Keratinocyte (primary cell): Measurements from ENCODE around the gene MTSS2. TPM values are rescaled to one million over a fixed set of nuclear protein-coding genes. Genes with fewer than 3 reads are reported as not detected.

Source experiments
- DNase-seq: peaks from one replicate; pipeline ENCODE4 v3.0.0-alpha.2; 2011; ENCODE audit warnings: low read depth, missing footprints, low spot score
- FAIRE-seq: peaks from 2 replicates; lab custom pipeline; 2011; peaks lifted over from hg19 to GRCh38; lab: Jason Lieb, UNC
- H2AFZ ChIP-seq: 2 replicates; pipeline ENCODE4 v1.6.0; 2012; ENCODE audit warnings: low read length, control low read depth, inconsistent platforms; ENCODE audit not compliant: control insufficient read depth
- H3K27ac ChIP-seq: 2 replicates; pipeline ENCODE4 v1.5.1; 2011; ENCODE audit warnings: low read length; ENCODE audit not compliant: control insufficient read depth, insufficient read depth
- H3K27me3 ChIP-seq: 3 replicates; pipeline ENCODE4 v1.6.0; 2011; ENCODE audit warnings: low read length; ENCODE audit not compliant: control insufficient read depth, insufficient read depth; ENCODE audit errors: extremely low read depth
- H3K36me3 ChIP-seq, 2 experiments: 2 replicates in 1 of 2; 3 replicates in 1 of 2; pipeline ENCODE4 v1.5.1; 2011; ENCODE audit warnings: low read length in 2 of 2, mild to moderate bottlenecking in 1 of 2; ENCODE audit not compliant: control insufficient read depth in 2 of 2, insufficient read depth in 2 of 2; ENCODE audit errors: extremely low read depth in 1 of 2
- H3K4me1 ChIP-seq: 3 replicates; pipeline ENCODE4 v1.5.1; 2011; ENCODE audit warnings: low read length; ENCODE audit not compliant: control insufficient read depth, insufficient read depth; ENCODE audit errors: extremely low read depth
- H3K4me2 ChIP-seq: 3 replicates; pipeline ENCODE4 v1.6.0; 2011; ENCODE audit warnings: low read depth, low read length; ENCODE audit not compliant: control insufficient read depth, insufficient read depth; ENCODE audit errors: extremely low read depth
- H3K4me3 ChIP-seq, 3 experiments: fragments of 200-600 bp in 1 of 3; sonication (generic) in 1 of 3; 2 replicates in 2 of 3; 3 replicates in 1 of 3; pipeline ENCODE4 v1.5.1; 2011 to 2016; ENCODE audit warnings: low read length in 3 of 3, mild to moderate bottlenecking in 3 of 3, control low read depth in 2 of 3, inconsistent platforms in 1 of 3, low read depth in 1 of 3, mixed read lengths in 1 of 3, mixed run types in 1 of 3, moderate library complexity in 1 of 3; ENCODE audit not compliant: control insufficient read depth in 2 of 3, insufficient read depth in 2 of 3; ENCODE audit errors: extremely low read depth in 1 of 3
- H3K79me2 ChIP-seq: 2 replicates; pipeline ENCODE4 v1.6.0; 2012; ENCODE audit warnings: low read length; ENCODE audit not compliant: control insufficient read depth, insufficient read depth
- H3K9ac ChIP-seq: 3 replicates; pipeline ENCODE4 v1.6.0; 2011; ENCODE audit warnings: low read length; ENCODE audit not compliant: control insufficient read depth, insufficient read depth; ENCODE audit errors: extremely low read depth
- H3K9me1 ChIP-seq: 3 replicates; pipeline ENCODE4 v1.6.0; 2011; ENCODE audit warnings: low read length; ENCODE audit not compliant: control insufficient read depth, insufficient read depth; ENCODE audit errors: extremely low read depth
- H3K9me3 ChIP-seq: 2 replicates; pipeline ENCODE4 v1.5.1; 2012; ENCODE audit warnings: low read depth, low read length; ENCODE audit not compliant: control insufficient read depth
- H4K20me1 ChIP-seq: 3 replicates; pipeline ENCODE4 v1.6.0; 2011; ENCODE audit warnings: low read length; ENCODE audit not compliant: control insufficient read depth, insufficient read depth; ENCODE audit errors: extremely low read depth
- CTCF ChIP-seq, 3 experiments: IDR thresholded peaks in 1 of 3; conservative IDR thresholded peaks in 1 of 3; optimal IDR thresholded peaks in 1 of 3; 2 replicates in 2 of 3; 3 replicates in 1 of 3; pipeline versions ENCODE3 to v1.5.1; 2011; ENCODE audit warnings: low read length in 3 of 3, mild to moderate bottlenecking in 3 of 3, moderate library complexity in 2 of 3, control low read depth in 1 of 3, inconsistent platforms in 1 of 3; ENCODE audit not compliant: insufficient read depth in 2 of 3; ENCODE audit errors: extremely low read depth in 1 of 3
- EZH2 ChIP-seq: IDR thresholded peaks from one replicate; pipeline ENCODE4 v1.6.1; 2012; ENCODE audit warnings: inconsistent platforms, mild to moderate bottlenecking, low read length, moderate library complexity
- dilution Hi-C: fragments of 300-500 bp; cut with MboI; formaldehyde crosslinking; loops from one replicate; pipeline ENCODE4 v1.7.0; 2020; ENCODE audit warnings: low sequenced_read_pairs; ENCODE audit not compliant: extremely low pct_ligation_motif_present
- polyA plus RNA-seq, 5 experiments: library from polyadenylated mRNA; depleted of rRNA in 3 of 5; stranded (reverse) in 3 of 5; stranded (forward) in 1 of 5; unstranded in 1 of 5; fragments of >200 nt; gene quantifications; 1 replicate in 1 of 5; 2 replicates in 3 of 5; 3 replicates in 1 of 5; pipeline versions ENCODE4 v1.2.1 to v1.2.3, GENCODE V29; 2011 to 2012; ENCODE audit warnings: missing spikeins in 2 of 5, low read depth in 1 of 5, low replicate concordance in 1 of 5

MTSS2 gene
- polyA plus RNA-seq, 1 donor (not counting 4 experiments of a cell fraction or from before 2014, with no cell fraction given): 13.3 TPM

GRCh38 chr16:70653406-70653805, 32.4 kb downstream of the MTSS2 start:
- no peak for TF ChIP-seq CTCF (optimal IDR thresholded peaks at IDR 0.05 in 1 of 3, IDR thresholded peaks at IDR 0.05 in 1 of 3, conservative IDR thresholded peaks at IDR 0.05 in 1 of 3; ENCODE audit: extremely low read depth in 1 of 3, insufficient read depth in 2 of 3, low read length in 3 of 3)
- no peak for TF ChIP-seq EZH2
- DNase-seq: no peak
- H4K20me1 ChIP-seq: peaks cover 3% of the 10 kb centered on the region
- peak overlapping the region; percentile 89 for H3K4me2 ChIP-seq
- no peaks in the 10 kb centered on the region for H3K36me3 ChIP-seq
- H2AFZ ChIP-seq: no peak overlapping the region
- H3K27me3 ChIP-seq: no peaks in the 10 kb centered on the region
- no peak overlapping the region for H3K9ac ChIP-seq
- H3K27ac ChIP-seq: no peak overlapping the region
- H3K9me3 ChIP-seq: no peaks in the 10 kb centered on the region
- peaks cover 5% of the 10 kb centered on the region for H3K4me1 ChIP-seq
- dilution Hi-C loops: no loop called here
- no peak overlapping the region for H3K4me3 ChIP-seq
- no peaks in the 10 kb centered on the region for H3K79me2 ChIP-seq
- no peak for FAIRE-seq
- no peaks in the 10 kb centered on the region for H3K9me1 ChIP-seq

GRCh38 chr16:70652322-70652721, 33.5 kb downstream of the MTSS2 start:
- Histone ChIP-seq H3K4me1 (peaks cover 5% of the 10 kb centered on the region), H3K27ac (no peak overlapping the region), H4K20me1 (peaks cover 3% of the 10 kb centered on the region), H3K36me3 (no peaks in the 10 kb centered on the region), H3K79me2 (no peaks in the 10 kb centered on the region), H3K9me3 (no peaks in the 10 kb centered on the region), H3K9ac (no peak overlapping the region), H2AFZ (no peak overlapping the region), H3K27me3 (no peaks in the 10 kb centered on the region), H3K9me1 (no peaks in the 10 kb centered on the region), H3K4me2 (no peak overlapping the region), H3K4me3 (no peak overlapping the region)
- FAIRE-seq: no peak
- no peak for DNase-seq
- TF ChIP-seq EZH2 (no peak), CTCF (optimal IDR thresholded peaks at IDR 0.05 in 1 of 3, IDR thresholded peaks at IDR 0.05 in 1 of 3, conservative IDR thresholded peaks at IDR 0.05 in 1 of 3; ENCODE audit: extremely low read depth in 1 of 3, insufficient read depth in 2 of 3, low read length in 3 of 3) (no peak)
- dilution Hi-C loops: no loop called here
